Stimulated activated CD4-positive, alpha-beta T cell treated with anti-CD3 and anti-CD28 coated beads, TNF-alpha, amount 100 ng/mL, for 4 hours (primary cell): ENCODE data around the gene TSPEAR.
A peak's percentile ranks its signal among the peaks of the same experiment; 100 is the strongest.

Experiments
- DNase-seq, 3 experiments: peaks; one replicate each; pipeline ENCODE4 v3.0.0-alpha.2; 2020; ENCODE audit warnings: low read depth in 3 of 3

TSPEAR gene

DNA sequence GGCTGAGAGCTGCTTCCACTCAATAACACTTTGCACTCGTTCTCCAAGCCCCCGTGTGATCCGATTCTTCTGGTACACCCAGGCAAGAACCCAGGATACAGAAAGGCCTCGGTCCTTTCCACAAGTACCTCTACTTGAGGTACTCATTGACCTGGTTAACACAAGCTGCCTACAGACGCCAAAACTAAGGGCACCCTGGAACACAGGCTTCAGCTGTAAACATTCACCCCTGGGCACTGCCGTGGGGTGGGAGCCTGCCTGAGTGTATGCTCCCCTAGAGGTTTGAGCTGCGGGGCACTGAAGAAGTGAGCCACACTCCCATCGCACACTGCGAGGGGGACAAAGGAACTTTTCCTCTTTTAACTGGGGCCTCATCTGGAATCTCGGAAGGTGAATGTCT is 225.6 kb downstream of the TSPEAR start:
- DNase-seq = no peak

DNA sequence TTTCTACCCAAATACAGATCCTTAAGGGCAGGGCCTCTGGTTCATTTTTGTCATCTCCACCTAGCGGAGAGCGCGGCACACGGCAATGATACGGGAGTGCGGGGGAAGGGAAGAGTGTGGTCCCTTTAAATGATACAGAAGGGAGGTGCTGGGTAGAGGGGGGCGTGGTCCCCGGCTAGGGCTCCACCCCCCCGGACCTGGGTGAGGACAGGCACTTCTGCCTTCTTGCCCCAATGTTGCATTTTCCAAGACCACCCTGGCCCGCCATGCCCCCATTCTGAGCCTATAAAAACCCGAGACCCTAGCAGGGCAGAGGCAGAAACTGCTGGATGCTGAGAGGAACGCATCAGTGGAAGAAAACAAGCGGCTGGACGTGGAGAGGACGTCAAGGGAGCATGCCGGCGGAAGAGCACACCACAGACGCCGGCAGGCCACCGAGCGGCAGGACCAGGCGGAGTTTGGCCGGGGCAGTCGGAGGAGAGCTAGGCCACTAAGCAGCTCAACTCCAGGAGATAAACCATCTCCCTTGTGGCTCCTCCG is 226.0 kb downstream of the TSPEAR start:
- peak in 2 of 3 experiments; percentile 22 to 37 for DNase-seq

DNA sequence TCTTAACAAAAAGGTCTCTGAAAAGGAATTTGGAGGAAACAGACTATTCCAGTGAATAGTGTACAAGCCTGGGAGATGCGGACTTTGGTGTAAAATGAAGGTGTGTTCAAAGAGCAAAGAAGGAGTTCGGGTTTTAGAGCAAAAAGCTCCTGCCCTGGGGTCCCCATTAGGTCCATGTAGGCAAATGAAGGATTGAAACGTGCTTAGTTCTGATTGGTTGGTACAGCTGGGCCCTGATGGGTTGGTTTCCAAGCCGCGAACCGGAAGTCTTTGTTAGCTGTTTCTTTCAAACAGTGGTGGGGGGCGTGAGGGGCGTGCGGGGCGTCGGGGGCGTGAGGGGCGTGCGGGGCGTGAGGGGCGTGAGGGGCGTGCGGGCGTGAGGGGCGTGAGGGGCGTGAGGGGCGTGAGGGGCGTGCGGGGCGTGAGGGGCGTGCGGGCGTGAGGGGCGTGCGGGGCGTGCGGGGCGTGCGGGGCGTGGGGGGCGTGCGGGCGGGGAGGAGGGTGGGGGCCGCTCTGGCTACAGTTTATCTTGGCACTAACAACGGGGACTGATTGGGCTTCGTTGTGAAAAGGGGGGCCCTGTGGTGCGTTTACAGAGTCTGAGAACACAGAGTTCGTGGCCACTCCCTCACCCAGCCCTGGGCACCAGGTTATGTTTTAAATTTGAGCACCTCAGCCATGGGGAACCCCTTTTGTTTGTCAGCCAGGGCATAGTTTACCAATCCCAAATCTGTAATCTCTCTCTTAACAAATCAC is 226.7 kb downstream of the TSPEAR start:
- no peak for DNase-seq

DNA sequence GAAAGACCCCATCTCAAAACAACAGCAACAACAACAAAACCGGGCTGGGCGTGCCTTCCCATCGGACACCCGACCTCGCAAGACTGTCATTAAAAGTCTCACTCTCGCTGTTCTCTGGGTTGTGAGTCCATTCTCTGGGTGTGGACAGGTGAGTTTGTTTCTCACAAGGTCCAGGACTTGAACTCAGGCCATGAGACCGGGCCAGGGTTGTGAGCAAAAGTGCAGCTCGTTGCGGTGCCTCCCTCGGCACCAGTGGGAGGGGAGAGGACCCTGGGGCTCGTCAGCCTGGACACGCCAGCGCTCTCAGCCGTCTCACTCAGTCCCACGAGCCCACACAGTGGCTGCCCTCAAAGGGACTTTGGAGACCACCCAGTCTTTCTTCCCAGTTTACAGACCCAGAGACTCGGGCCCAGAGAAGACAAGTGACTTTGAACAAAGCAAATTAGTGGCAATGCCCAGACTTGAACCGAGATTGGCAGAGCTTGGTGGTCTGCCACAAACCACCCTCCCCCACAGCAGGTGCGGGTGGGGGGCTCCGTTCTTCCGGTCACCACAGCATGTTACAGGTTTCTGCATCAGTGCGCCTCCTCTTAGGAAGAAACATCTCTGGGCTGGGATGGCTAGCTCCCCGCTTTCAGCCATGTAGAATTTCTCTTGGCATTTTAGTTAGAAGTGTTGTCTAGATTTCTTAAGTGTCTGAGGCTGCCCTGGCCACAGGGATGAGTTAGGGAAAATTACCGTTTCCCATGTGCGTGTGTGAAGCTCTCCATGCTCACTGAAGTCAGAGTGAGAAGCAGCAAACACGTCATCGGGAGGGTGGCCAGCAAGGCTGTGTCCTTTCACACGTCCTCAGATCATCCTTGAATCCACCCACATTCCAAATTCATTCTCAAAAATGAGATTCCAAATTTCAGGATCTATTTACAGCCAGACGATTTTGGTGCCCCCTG is 227.8 kb downstream of the TSPEAR start:
- no peak for DNase-seq

DNA sequence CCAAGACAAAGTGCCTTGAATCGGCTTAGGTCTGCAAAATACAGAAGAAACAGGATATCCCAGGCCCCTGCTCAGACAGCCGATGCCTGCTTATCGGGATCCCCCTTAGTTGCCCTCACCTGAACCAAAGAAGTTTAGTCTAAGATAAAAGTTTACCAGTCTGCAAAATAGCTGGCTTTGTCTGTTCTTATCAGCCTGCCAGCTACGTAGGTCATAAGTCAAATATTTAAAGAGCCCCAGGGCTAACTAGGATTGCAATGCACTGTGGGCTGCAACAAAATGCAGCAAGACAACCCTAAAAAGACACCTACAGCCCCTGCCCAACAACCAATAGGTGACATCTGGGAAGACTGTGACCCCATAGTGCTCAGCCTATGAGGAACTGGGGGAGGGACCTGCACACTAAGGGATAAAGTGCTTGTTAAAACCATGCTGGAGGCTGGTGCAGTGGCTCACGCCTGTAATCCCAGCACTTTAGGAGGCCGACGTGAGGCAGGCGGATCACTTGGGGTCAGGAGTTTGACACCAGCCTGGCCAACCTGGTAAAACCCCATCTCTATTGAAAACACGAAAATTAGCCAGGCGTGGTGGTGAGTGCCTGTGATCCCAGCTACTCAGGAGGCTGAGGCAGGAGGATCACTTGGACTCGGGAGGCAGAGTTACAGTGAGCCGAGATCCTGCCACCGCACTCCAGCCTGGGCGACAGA is 228.6 kb downstream of the TSPEAR start:
- DNase-seq = no peak

DNA sequence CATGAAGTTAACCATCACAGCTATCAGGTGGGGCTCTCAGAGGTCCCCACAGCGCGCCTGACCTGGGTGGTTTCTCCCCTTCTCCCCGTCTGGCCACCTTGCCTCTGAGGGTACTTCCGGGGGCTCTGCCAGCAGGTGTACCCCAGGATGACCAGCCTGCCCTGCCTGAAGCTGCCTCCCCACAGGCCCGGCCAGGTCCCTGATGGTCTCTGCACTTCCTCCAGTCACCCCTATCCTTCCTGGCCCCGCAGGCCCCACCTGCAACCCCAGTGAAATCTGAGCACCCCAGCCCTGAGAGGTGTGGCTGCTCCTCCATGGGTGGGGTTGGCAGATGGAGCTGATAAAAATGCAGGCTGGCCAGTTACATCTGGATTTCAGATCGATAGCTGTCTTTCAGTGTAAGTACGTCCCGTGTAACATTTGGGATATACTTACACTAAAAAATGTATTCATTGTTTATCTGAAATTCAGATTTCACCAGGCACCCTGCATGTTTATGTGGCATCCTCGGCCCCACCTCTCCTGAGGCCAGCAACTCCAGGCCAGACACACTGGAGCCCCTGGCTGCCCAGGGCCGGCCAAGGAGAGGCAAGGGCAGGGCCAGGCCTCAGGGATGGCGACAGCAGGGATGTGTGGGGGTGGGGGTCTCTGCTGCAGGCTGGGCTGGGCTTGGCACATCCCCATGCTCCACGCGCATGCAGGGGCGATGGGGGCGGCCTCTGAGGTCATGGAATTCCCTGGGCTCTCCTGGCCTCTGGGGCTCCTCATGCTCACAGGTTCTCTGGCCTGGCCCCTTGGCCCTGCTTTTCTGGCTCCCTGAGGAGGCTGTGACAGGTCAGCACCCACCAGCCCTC is 230.9 kb downstream of the TSPEAR start:
- DNase-seq = no peak

DNA sequence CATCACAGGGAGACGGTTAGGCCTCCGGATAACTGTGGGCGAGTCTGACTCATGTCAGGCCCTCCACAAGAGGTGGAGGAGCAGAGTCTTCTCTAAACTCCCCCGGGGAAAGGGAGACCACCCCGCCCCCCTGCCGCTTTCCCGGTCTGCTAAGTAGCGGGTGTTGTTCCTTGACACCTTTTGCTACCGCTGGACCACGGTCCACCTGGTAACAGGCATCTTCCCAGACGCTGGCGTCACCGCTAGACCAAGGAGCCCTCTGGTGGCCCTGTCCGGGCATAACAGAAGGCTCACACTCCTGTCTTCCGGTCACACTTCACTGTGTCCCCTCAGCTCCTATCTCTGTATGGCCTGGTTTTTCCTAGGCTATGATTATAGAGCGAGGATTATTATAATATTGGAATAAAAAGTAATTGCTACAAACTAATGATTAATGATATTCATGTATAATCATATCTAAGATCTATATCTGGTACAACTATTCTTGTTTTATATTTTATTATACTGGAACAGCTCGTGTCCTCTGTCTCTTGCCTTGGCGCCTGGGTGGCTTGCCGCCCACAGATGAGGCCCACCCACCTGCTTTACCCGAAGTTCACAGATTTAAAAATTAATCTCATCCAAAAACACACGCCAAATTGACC is 231.7 kb downstream of the TSPEAR start:
- DNase-seq = peak in 1 of 3 experiments; percentile 12

DNA sequence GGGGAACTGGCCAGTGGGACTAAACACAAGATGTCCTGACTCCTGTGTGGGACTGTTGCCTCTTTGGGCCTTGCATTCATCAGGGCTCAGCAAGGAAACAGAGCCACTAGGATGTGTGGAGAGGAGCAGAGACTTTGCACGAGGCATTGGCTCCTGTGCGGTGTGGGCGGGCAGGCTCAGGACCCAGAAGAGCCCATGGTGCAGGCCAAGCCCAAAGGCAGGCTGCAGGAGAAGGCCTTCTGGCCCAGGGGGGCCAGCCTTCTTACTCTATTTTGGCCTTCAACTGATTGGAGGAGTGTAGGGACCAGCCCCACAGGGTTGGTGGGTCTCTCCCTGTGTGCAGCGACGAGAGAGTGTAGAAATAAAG is 232.6 kb downstream of the TSPEAR start:
- no peak for DNase-seq

DNA sequence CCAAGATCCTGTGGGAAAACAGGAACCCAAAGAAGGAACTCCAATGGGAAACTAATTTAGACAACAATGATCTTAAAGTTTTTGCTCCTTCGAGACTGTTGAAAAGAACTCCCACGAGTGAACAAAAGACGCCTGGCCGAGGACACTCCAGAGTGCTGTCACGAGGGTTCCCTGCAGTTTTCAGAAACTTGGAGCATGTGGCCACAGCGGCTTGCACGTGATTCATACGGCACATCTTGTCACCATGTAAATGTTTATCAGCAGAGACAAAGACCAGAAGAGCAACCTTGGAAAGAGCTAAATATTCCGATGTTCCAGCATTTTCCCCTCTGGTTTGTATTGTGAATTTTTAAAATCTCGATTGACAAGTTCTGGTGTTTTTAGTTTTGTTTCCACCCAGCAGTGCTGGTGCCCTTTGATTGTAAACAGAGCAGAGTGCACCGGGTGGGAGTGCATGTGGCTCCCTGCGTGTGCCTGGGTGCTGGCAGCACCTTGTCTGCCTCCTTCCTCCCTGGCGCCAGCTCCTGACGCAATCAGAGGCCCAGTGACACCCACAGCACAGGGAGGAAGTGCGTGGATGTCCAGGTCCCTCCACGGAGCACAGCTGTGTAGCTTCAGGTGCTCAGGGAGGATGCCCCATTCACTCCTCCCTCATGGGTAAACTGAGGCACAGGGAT is 233.1 kb downstream of the TSPEAR start:
- DNase-seq = no peak

DNA sequence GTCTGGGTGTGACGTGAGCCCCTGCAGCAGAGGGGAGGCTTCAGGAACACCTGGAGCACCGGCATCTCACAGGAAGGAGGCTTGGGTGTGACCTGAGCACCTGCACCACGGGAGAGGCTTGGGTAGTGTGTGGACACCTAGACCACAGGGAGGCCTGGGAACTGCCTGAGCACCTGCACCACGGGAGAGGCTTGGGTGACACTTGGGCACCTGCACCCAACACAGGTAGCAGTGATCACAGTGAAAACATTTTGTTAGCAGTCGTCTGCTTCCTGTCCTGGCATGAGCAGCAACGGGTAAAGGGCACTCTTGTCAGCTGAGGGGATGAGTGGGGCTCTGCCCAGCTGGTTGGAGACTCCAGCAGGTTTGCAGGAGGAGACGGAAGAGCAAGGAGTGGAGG is 233.7 kb downstream of the TSPEAR start:
- DNase-seq = no peak

DNA sequence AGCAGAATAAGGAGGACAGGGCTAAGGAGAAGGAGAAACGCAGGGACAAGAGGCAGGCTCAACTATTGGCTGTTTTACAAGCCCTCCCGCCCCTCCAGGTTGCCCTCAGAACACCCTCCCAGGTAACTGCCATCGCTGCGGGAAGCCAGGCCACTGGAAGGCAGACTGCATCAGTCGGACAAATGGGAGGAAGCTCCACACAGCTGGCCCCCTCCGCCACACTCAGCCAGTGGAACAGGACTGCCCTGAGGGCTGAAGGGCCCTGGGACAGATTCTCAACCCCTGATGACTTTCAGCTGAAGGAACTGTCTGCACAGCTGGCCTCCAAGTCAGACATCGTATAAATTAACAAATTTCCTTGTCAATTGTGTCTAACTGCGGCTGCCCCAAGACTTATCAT is 234.2 kb downstream of the TSPEAR start:
- no peak for DNase-seq

DNA sequence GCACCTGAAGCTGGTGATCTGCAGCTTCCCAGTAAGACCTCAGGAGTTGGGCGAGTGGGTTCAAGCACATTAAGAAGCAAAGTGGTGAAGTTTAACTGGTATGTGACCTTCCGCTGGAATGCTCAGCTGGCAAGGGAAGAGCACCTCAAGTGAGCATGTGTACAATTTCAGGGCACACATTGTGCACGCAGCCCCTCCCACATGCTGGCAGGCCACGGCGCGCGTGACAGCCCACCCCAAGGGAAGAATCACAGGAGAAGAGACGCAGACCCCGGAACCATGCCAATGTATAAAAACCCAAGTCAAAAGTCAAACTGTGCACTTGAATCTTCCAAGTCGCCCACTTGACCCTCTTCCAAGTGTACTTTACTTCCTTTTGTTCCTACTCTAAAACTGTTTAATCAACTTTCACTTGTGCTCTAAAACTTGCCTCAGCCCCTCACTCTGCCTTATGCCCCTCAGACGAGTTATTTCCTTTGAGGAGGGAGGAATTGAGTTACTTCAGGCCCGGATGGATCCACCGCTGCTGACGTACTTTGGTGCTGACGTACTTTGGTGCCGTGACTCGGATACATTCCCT is 236.0 kb downstream of the TSPEAR start:
- no peak for DNase-seq

DNA sequence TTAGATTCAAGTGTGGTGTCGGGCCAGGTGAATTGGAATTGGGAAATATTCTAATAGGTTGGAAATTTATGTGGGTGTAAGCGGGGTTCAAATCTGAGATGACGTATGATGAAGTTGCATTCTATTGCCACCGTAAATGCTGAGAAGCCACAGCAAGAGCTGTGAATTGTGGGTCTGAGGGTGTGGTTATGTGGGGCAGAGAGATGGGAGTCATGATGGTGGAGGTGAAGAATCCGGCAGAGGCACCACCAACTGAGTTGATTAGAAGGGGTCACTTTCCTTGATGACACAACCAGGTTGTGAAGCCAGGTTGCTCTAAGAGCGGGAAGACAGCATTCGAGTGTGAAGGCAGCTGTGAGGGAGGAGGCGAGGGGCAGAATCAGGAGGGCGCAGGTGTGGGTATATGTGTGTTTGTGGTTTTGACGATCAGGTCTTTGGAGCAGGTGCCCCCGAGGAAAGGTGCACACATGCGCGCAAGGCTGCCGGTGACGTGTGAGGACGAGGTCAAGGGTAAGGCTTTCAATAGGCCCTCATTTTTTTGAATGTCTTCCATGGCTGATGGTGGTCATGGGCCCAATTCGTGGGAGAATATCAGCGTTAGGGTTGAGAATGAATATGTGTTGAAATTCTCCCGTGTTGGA is 237.3 kb downstream of the TSPEAR start:
- DNase-seq = no peak

DNA sequence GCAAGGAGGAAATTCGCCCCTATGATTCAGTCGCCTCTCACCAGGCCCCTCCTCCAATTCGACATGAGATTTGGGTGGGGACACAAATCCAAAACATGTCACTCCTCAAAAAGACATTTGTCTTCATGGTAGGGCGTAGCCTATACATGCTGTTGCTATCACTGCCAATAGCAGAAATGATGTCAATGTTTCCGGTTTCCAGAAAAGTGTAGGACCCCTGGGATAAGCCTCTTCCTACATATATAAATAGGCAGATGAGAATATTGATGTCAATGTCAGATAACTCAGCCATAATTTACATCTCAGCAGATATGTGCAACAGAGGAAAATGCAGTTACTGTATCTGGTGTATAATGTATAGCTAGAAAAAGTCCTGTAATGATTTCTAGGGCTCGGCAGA is 239.4 kb downstream of the TSPEAR start:
- no peak for DNase-seq

DNA sequence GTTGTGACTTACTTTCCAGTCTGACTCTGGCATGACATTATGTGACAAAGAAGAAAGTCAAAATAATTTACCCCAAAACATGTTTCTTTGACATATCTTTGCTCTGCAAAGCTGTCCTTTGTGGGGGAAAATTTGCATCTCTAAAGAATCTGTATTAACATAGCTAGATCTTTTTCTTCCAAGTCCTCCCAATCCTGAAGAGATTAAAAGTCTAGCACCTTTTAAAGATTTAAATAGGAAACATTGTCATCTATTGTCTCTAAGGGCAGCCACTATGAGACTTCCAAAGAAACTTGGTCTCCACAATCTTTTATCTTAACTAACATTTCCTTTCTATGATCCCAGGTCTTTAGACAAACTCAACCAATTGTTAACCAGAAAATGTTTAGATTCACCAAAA is 240.0 kb downstream of the TSPEAR start:
- no peak for DNase-seq

DNA sequence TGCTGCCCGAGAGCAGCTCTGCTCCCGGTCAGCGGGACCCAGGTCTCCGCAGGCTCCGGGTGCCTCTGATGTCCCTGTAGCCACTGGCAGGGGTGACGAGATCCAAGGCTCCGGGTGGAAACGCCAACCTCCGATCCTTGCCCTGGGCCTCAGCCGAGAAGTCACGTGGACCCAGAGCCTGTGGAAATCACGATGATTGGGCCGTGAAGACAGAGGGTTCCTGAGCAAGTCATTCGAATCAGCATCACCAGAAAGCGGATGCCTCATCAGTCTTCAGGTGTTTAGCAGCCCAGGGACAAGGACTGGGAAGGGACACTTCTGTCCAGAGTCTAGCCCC is 243.5 kb downstream of the TSPEAR start:
- DNase-seq = no peak

DNA sequence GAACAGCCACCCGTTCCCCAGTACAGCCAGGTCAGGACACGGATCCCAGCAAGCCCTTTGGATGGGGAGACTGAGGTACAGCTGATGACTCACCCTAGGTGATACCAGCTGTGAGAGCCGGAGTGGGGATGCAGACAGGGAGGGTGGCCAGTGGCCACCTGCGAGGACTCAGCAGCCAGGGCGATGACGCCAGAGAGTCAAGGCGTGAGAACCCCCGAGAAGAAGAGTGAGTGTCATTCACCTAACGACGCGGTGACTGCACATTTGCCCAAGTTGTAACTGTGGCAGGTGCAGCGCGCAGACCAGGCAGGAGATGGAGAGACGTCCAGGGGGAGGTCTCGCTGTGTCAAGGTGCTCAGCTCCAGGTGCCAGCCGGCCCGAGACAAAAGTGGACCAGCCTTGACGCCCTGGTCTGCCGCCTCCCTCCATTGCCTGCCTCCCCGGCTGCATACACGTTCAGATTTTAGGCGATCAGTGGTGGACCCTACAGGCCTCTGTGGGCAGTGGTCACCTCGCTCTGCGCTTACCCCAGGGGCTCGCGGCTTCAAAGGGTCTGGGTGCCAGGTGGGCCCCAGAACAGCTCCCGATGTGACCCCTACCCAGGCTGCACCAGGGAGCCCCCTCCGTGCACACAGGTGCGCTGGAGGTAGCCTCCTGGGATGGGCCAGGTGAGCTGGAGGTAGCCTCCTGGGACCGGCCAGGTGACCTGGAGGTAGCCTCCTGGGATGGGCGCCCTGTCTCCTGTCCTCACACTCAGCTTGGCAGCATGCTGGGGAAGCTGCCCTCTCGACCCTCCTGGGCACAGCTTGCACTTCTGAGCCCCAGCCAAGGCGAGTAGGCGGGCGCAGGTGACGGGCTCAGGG is 244.1 kb downstream of the TSPEAR start:
- no peak for DNase-seq

DNA sequence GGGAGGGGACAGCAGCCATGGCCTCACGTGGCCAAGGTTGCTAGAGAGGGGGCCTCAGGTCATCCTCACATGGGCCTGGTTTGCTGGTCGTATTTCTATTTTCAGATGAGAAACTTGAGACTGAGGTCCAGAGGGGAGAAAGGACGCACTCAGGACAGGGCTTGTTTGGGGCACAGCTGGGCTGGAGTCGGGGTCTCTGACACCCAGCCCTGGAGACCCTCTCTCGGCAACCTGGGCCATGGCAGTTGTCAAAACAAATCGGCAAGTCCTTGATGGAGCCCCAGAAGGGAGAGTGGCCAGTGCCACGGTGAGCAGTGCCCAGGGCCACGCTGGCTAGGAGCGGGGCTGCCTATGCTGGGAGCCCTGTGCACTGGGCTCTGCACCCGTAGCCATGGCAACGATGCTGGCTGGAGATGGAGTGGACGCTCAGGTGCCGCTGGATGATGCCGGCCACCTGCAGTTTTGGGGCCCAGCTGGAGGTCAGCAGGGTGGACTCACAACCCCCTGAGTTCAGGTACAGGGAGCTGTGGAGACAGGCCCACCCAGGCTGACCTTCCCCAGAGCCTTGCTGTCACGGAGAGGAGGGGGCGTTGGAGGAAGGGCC is 244.9 kb downstream of the TSPEAR start:
- DNase-seq = no peak
